Stimulated activated CD4-positive, alpha-beta T cell treated with anti-CD3 and anti-CD28 coated beads, Interleukin-15, amount 100 ng/mL, for 24 hours (primary cell): ENCODE measurements around the gene PPP2R2B.

Source experiments
- DNase-seq: peaks from one replicate; pipeline ENCODE4 v3.0.0-alpha.2; 2020

PPP2R2B gene

DNA sequence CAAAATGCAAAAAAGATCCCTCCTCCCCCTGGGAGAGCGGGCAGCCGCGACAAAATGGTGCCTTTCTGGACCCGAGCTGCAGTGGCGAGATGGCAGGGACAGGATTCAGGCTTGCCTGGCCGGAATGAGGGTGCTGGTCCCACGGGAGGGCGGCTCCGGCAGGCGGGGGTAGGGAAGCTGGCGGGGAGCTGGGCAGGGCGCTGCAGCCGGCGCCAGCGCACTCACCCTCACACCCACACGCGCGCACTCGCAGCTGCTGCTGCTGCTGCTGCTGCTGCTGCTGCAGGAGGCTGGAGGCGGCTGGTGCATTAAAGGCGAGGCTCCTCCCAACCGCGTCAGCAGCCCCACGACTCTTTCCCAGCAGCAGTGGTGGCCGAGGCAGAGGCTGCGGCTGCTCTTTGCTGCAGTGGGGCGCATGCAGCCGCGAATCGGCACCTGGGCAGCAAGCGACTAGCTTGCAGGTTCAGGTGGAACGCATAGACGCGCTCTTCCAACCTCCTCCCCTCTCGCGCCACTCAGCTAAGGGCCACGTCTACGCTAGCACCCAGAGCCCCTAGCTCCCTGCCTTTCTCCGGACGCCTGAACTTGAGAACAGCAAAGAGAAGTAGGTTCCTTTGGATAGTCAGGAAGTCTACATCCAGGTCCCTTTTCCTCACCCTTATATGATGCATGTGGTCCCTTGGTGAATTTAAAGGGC, at the start of gene PPP2R2B:
PPP2R2B (minus strand) TSS at position 282 of the 697 bp plus-strand sequence.
- DNase-seq, result peak; percentile 55

GRCh38 chr5:146924132-146924531, 45.6 kb upstream of the PPP2R2B start:
- no peak for DNase-seq

DNA sequence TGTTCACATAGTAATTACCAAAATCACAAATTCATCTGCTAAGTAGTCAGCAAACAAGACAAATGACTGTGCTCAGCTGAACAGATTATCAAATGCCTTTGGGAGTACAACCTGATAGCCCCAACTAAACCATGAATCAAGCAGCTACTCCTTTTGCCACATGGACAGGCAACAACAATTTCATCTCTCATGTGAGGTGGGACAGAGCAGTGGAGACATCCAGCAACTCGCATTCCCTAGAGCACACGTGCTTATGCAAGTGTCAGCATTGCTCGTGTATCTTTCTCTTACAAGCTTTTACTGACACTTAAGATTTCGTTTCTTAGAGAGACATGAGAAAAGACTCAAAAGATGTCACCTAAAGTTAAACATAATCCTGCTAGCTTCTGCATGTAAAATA, 42.7 kb upstream of the PPP2R2B start:
- DNase-seq, result no peak

DNA sequence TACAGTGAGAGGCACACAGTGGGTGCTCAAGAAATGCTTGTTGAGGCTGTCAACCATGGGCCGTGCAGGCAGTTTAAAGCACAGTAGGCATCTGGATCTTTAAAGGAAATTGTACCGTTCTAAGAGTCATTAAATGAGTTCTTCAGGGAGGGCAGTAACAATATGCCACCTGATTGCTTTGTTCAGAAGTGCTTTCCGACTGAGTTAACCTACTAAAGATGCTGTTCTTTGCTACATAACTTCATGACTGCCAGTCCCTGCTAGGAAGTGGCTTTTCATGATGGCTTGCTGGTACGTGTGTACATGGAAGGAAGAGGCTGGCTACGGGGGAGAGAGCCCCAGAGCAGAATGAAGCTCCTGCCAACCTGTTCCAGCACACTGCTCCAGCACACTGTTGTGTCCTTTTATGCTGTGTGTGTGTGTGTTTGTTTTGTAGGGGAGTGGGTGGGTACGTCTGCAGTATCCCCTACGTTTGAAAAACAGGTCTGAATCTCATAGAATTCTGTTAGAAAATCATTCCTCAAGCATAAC, 41.9 kb upstream of the PPP2R2B start:
- DNase-seq, result no peak

- no peak for DNase-seq
Observed at GRCh38 chr5:146919304-146919703, 40.7 kb upstream of the PPP2R2B start.

DNA sequence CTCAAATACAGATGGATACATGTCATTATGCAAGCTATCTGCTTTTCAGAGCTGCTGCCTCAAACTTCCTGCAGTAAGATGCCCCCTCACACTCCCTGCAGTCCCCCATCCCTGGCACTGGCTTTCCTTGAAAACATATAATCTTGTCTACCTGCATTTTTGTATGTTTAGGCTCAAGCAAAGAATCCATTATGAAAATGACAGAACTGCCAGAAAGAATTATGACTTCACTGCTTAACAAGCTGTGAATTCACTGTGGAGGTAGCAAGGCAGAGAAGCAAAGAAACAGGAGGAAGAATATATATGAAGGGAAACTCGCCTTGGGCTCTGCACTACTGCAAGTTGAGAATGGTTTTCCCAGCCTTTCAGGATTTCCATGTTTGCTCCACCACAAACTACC, 39.4 kb upstream of the PPP2R2B start:
- no peak for DNase-seq

DNA sequence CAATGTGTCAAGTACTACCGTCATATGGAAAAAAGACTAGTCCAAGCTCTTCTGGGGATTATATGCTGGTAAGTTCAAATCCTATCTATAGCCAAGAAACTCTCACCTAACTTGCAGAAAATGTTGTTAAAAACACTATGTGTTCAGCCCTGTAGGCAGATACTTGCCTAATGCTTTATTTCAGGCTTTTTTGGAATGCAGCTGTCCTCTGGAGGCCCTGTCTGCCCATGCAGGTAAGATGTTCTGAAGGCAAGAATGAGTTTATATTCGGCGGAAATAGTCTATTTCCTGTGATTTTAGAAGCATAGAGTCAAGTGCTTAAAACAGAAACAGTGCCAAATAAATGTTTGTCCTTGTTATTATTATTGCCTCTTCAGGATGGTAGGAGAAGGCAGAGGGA, 34.3 kb upstream of the PPP2R2B start:
- DNase-seq, result no peak

DNA sequence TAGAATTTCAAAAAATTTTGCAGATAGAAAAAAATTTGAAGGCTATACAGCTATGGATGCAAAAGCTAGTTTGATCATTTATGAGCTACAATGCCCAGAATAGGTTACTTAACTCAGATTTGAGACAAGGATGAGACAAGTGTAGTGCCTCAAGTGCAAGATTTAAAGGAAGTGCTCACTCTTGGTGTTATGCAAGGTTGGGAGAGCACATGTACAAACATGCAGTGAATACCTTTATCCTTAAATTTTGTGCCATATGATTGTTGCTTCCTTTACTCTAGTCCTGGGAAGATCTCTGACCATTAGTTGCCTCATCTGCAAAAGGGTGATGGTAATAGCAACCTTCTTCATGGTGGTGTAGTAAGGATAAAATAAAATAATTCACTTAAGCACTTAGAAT, 31.7 kb upstream of the PPP2R2B start:
- DNase-seq, result no peak

DNA sequence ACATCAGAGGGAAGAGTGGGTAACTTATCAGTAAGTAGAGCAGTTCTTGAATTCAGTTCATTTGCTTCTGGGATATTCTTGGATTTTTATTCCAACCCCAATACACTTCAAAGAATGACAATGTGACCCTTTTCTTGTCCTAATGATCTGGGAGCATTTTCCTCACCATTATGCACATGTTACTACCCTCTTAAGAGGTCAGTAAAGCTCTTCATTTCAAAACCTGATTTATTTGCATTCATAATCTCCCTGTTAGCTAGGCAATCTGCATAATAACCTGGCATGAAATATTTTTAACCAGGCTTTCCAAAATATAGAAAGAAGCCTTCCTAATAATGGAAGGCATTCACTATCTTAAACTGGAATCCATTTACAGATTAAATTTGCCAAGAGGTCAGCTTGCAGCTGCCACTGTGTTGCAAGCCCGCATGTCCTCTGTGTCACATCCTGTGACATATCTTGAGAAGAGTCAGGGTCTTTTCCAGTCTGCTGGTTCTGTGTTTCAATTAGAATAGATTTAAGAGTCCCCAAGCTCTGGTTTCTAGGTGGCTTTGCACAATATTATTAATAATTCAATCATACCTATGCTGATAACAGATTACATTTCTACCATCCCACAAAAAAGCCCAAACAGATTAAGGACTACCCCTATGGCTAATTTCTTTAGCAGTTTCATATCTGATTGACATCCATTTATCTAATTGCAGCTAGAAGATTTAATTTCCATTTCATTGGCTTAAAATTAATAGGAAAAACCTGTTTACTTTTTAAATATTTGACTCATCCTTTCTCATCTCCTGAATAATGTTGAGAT, 30.9 kb upstream of the PPP2R2B start:
- no peak for DNase-seq

DNA sequence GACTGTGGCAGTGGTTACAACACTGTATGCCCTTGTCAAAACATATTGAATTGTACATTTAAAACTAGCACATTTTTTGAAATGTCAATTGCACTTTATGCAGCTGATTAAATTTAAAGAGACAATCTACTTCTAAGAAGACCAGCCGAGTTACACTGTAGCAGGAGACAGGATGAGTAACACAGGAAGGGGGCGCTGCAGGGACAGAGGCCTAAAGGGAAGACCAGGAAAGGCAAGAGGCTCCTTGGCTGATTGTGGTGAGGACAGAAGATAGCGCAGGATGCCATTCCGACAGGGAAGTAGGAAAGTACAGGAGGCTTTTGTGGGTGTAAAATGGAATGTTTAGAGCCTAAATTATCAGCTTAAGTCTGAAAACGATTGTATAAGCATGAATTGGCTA, 28.2 kb upstream of the PPP2R2B start:
- DNase-seq, result no peak

DNA sequence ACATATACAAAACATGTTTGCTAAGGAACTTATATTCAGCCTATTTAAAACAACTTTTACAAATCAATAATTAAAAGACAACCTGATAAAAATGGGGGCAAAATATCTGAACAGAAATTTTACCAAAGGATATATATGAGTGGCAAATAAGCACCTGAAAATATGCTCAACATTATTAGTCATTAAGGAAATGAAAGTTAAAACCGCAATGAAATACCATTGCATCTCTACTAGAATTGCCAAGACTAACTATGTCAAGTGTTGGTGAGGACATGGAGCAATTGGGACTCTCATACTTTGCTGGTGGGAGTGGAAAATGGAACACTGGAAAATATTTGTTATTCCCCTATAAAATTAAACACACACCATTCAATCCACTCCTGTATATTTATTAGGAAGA, 26.3 kb upstream of the PPP2R2B start:
- no peak for DNase-seq

DNA sequence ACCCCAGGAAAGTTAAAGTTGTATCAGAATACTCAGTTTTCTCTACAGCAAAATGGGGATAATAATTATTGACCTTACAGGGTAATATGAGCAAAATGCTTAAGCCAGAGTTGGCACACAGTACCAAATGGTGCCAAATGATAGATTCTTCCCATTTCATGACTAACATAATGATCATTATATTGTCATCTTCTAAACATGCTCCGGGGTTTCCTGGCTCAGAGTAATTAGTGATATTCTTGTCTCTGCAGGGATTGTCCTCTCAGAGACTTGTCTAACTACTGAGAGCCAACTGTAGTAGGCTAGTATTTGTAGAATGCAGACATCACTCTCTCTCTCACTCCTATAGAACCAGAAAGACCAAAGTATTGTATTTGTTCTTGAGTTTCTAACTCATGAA, 25.2 kb upstream of the PPP2R2B start:
- DNase-seq, result no peak

DNA sequence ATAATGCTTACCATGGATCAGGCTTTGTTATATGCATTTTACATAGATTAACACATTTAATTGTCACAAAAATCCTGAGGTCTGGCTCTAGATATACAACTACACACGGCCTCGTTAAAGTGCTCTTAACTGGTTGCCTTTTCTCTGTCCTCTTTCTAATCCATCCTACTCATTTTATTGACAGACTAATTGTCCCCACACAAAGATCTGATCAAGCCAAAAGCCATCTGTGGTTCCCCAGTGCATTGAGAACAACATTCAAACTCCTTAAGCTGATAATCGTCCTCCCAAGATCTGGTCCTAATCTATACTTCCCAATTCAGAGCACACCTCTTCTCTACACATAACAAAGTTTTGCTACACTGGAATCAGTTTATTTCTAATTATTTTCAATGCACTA, 23.9 kb upstream of the PPP2R2B start:
- no peak for DNase-seq

GRCh38 chr5:146897061-146897460, 18.5 kb upstream of the PPP2R2B start:
- no peak for DNase-seq

GRCh38 chr5:146894753-146895521, 16.4 kb upstream of the PPP2R2B start:
- no peak for DNase-seq

GRCh38 chr5:146893991-146894390, 15.4 kb upstream of the PPP2R2B start:
- DNase-seq, result no peak

- DNase-seq, result no peak
Observed at GRCh38 chr5:146892231-146892630, 13.7 kb upstream of the PPP2R2B start.

- no peak for DNase-seq
Observed at GRCh38 chr5:146891511-146891910, 13.0 kb upstream of the PPP2R2B start.

DNA sequence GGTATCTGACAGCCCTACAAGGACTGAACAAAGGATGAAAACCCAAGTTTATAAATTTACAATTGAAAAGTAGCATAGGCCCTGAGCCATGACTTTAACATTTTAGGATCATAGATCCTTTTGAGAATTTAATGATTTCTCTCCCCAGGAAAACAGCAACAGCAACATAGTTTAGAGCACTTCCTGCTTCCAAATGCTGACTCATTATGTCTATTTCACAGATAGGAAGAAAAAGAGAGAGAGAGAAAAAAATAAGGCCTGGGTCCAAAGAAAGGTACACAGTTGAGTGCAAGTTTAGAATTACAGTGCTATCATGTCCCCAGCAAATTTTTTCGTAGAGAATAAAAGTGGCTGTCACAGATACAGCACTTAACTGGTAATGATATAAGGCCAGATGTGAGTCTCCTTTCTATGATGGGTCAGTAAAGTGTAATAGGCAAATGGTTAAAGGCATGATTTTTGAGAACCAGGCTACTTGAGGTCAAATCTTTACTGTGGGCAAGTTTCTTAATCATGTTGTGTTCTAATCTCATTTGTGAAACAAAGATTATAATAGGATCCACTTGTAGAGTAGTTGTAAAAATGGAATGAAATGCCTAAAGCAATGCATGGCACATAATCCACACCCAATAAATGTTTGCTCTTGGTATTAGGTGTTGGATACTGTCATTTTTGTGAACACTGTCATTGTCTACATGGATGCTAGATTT, 12.3 kb upstream of the PPP2R2B start:
- no peak for DNase-seq

DNA sequence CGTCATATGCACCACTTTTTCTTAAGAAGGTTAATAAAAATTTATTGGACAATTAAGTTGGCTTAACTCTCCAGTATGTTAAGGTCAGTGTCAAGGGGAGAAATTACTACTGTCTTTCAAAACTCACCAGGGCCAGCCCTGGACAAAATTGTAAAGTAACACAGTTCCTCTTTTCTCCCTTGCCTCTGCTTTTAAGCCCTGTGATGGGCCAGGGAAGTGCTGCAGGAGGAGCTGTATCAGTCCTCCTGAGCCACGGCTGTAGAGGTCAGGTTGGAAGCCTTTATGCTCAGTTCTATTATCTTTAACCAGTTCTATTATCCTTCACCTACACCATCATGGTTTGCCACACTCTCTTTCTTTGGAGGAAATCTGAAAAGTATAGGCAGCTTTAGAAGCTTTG, 11.5 kb upstream of the PPP2R2B start:
- no peak for DNase-seq

DNA sequence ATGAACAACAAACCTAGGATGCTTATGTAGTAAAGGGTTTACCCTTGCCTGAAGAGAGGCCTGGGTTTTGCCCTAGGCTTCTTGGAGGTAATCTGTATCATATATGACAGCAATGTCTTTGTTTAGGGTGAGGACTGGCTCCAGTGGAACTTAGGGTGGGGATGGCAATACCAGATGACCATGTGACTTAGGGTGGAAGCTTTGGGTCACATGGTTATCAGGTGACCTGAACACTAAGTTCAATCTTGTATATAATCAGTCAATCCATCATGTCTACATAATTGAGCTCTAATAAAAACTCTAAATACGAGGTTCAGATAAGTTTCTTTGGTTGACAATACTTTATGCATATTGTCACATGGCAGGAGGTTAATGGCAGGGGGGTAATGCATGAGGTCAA, 10.6 kb upstream of the PPP2R2B start:
- DNase-seq, result no peak

GRCh38 chr5:146888351-146888978, 9.9 kb upstream of the PPP2R2B start:
- no peak for DNase-seq
